CD4-positive, alpha-beta T cell treated with Interleukin-15 for 4 hours (primary cell): ENCODE data around the gene PLAGL2.

Experiments used
- DNase-seq: peaks from one replicate; pipeline ENCODE4 v3.0.0-alpha.2; 2020; ENCODE audit warnings: low spot score

PLAGL2 gene

DNA sequence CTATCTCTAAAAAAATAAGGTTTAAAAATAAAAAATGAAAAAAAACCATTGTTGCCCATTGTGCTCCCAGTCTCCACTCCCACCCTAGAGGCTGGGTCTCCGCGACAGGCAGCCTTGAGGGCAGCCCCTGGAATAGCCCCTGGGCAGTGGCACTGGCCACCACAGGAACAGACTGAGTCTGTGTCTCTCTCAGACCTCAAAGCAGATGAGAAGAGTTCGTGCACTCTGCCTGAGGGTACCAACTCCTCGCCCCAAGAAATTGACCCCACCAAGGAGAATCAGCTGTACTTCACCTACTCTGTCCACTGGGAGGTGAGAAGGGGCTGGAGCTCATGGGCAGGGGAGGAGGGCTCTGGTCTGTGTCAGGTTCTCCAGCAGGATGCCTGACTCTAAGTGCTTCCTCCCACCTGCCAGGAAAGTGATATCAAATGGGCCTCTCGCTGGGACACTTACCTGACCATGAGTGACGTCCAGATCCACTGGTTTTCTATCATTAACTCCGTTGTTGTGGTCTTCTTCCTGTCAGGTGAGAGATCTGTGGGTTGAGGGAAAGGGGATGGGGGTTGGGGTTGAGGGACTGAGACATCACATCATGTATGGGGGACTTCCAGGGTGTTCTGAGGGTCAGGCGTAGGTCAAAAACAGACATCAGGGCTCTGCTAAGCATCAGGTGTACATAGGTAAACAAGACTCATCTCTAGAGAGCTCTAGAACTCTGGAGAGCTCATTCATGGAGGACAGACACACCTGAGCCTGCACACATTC is 62.5 kb downstream of the PLAGL2 start:
- no peak for DNase-seq

DNA sequence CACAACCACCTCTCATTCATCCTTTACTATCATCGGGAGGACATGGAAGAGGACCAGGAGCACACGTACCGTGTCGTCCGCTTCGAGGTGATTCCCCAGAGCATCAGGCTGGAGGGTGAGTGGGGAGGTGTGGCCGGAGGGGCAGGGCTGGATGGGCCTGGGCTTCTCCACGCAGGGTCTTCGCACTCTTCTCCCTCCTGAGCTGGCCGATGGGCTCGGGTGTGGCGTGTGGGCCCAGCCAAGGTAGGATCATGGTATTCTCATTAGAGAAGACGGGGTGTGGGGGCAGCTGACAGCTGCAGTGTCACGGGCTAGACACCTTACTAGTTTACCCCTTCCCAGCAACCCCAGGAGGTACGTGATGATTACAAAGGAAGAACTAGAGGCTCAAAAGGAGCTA is 64.6 kb downstream of the PLAGL2 start:
- DNase-seq: no peak
